ENCODE data around the gene SETBP1.

GRCh38 chr18:44817831-44818473 is 137.3 kb downstream of the SETBP1 start:
- no peak for TF ChIP-seq CTCF (IDR thresholded peaks at IDR 0.05)
- TF ChIP-seq POLR2A (IDR thresholded peaks at IDR 0.05) = no peak
